HG02840 (cell line): ENCODE data around the gene PTPN11.

Experiments
- ATAC-seq: cut with Tn5 transposase; IDR thresholded peaks from one replicate; pipeline ENCODE4 v1.9.1; 2021; ENCODE audit warnings: mild to moderate bottlenecking, moderate library complexity, moderate number of reproducible peaks; ENCODE audit not compliant: unreplicated experiment, low FRiP score

PTPN11 gene

GRCh38 chr12:112535637-112536366 lies 117.1 kb downstream of the PTPN11 start:
- ATAC-seq, result no peak

- ATAC-seq, result no peak
These were observed 117.6 kb downstream of the PTPN11 start for GRCh38 chr12:112536367-112536730.

- ATAC-seq, result no peak
These were observed 119.1 kb downstream of the PTPN11 start for GRCh38 chr12:112537710-112538396.

- no peak for ATAC-seq
These were observed 120.0 kb downstream of the PTPN11 start for GRCh38 chr12:112538740-112539139.

GRCh38 chr12:112539221-112539620 lies 120.5 kb downstream of the PTPN11 start:
- no peak for ATAC-seq

- no peak for ATAC-seq
These were observed 121.3 kb downstream of the PTPN11 start for GRCh38 chr12:112540021-112540420.

GRCh38 chr12:112543751-112544150 lies 125.0 kb downstream of the PTPN11 start:
- no peak for ATAC-seq

GRCh38 chr12:112546339-112546738 lies 127.6 kb downstream of the PTPN11 start:
- no peak for ATAC-seq

GRCh38 chr12:112546996-112547395 lies 128.2 kb downstream of the PTPN11 start:
- ATAC-seq, result no peak

GRCh38 chr12:112549031-112549430 lies 130.3 kb downstream of the PTPN11 start:
- no peak for ATAC-seq

- no peak for ATAC-seq
These were observed 132.9 kb downstream of the PTPN11 start for GRCh38 chr12:112551681-112552080.

- no peak for ATAC-seq
These were observed 137.0 kb downstream of the PTPN11 start for GRCh38 chr12:112555621-112556233.

- no peak for ATAC-seq
These were observed 139.3 kb downstream of the PTPN11 start for GRCh38 chr12:112557951-112558630.
